8988T (cell line): Measurements from ENCODE around the gene ITLN1.
"Not testable (repeated sequence)": the region's sequence is repeated elsewhere in the genome, so short reads cannot be mapped to it uniquely, and the experiment has no call there.

Experiments used
- DNase-seq: peaks from one replicate; pipeline ENCODE4 v3.0.0; 2011

ITLN1 gene

GRCh38 chr1:160885042-160885441 lies at the start of gene ITLN1:
Gene ITLN1 (minus strand): TSS chr1:160885180. CDS start chr1:160884877, 303 bp downstream.
- DNase-seq, result no peak

GRCh38 chr1:160933305-160933704 lies 48.3 kb upstream of the ITLN1 start:
- not testable (repeated sequence) for DNase-seq

- no peak for DNase-seq
These were observed 40.8 kb upstream of the ITLN1 start for GRCh38 chr1:160925652-160926244.

- no peak for DNase-seq
These were observed 40.0 kb upstream of the ITLN1 start for GRCh38 chr1:160924791-160925651.

- no peak for DNase-seq
These were observed 31.7 kb upstream of the ITLN1 start for GRCh38 chr1:160916666-160917065.

- DNase-seq, result not testable (repeated sequence)
These were observed 28.2 kb upstream of the ITLN1 start for GRCh38 chr1:160913229-160913628.

GRCh38 chr1:160911925-160912324 lies 26.9 kb upstream of the ITLN1 start:
- DNase-seq, result no peak

- DNase-seq, result no peak
These were observed 26.5 kb upstream of the ITLN1 start for GRCh38 chr1:160911441-160911840.

GRCh38 chr1:160910170-160910750 lies 25.3 kb upstream of the ITLN1 start:
- no peak for DNase-seq

- no peak for DNase-seq
These were observed 23.0 kb upstream of the ITLN1 start for GRCh38 chr1:160907976-160908375.

- DNase-seq, result no peak
These were observed 20.6 kb upstream of the ITLN1 start for GRCh38 chr1:160905617-160905989.

GRCh38 chr1:160904783-160905616 lies 20.0 kb upstream of the ITLN1 start:
- no peak for DNase-seq

- DNase-seq, result not testable (repeated sequence)
These were observed 17.3 kb upstream of the ITLN1 start for GRCh38 chr1:160902251-160902650.

- DNase-seq, result no peak
These were observed 16.8 kb upstream of the ITLN1 start for GRCh38 chr1:160901768-160902167.

- DNase-seq, result not testable (repeated sequence)
These were observed 15.7 kb upstream of the ITLN1 start for GRCh38 chr1:160900683-160901082.

GRCh38 chr1:160894368-160895135 lies 9.6 kb upstream of the ITLN1 start:
- DNase-seq, result not testable (repeated sequence)

GRCh38 chr1:160891474-160891873 lies 6.5 kb upstream of the ITLN1 start:
- no peak for DNase-seq

GRCh38 chr1:160888926-160889325 lies 3.9 kb upstream of the ITLN1 start:
- DNase-seq, result no peak

GRCh38 chr1:160887071-160887470 lies 2.1 kb upstream of the ITLN1 start:
- DNase-seq, result no peak

- DNase-seq, result peak; percentile 27
These were observed 401 bp downstream of the ITLN1 start for GRCh38 chr1:160884579-160884978.

GRCh38 chr1:160883581-160884513 lies 1.1 kb downstream of the ITLN1 start:
- DNase-seq, result no peak
